Measurements from ENCODE around the gene NUDT2.

NUDT2 gene

GRCh38 chr9:34382054-34382453 lies 52.7 kb downstream of the NUDT2 start:
- no peak overlapping the region for H3K9ac ChIP-seq
- H3K27ac ChIP-seq: no peak overlapping the region
- H3K4me1 ChIP-seq: peaks cover 18 to 41% (median 35%) of the 10 kb centered on the region in 10 experiments
- no peak for TF ChIP-seq Cebpa-rat (IDR thresholded peaks at IDR 0.05)
- H3K4me3 ChIP-seq: no peak overlapping the region
- H3K4me2 ChIP-seq: no peak overlapping the region
- no peaks in the 10 kb centered on the region for H3K9me3 ChIP-seq (replicated peaks in 1 of 11)
- peaks cover 0 to 7% (median 0%) of the 10 kb centered on the region in 11 experiments; a peak in 1 of 22 replicates for H4K20me1 ChIP-seq
- H3K36me3 ChIP-seq: no peaks in the 10 kb centered on the region
- peaks cover 0 to 7% (median 0%) of the 10 kb centered on the region in 11 experiments; a peak in 4 of 22 replicates for H3K27me3 ChIP-seq

- TF ChIP-seq Cebpa-rat (IDR thresholded peaks at IDR 0.05): no peak
- no peak overlapping the region for H3K4me3 ChIP-seq
- H3K4me2 ChIP-seq: no peak overlapping the region
- H3K9ac ChIP-seq: no peak overlapping the region
- H3K4me1 ChIP-seq: peaks cover 18 to 33% (median 27%) of the 10 kb centered on the region in 10 experiments
- H4K20me1 ChIP-seq: peaks cover 0 to 7% (median 0%) of the 10 kb centered on the region in 11 experiments; a peak in 1 of 22 replicates
- peaks cover 0 to 7% (median 0%) of the 10 kb centered on the region in 11 experiments; a peak in 4 of 22 replicates for H3K27me3 ChIP-seq
- H3K9me3 ChIP-seq (replicated peaks in 1 of 11): no peaks in the 10 kb centered on the region
- H3K36me3 ChIP-seq: no peaks in the 10 kb centered on the region
- H3K27ac ChIP-seq: no peak overlapping the region
Measured at GRCh38 chr9:34382879-34383278, 53.5 kb downstream of the NUDT2 start.

GRCh38 chr9:34383904-34384303 lies 54.5 kb downstream of the NUDT2 start:
- Histone ChIP-seq H3K27me3 (peaks cover 0 to 7% (median 0%) of the 10 kb centered on the region in 11 experiments; a peak in 4 of 22 replicates), H3K4me1 (peaks cover 18 to 26% (median 23%) of the 10 kb centered on the region in 10 experiments), H3K4me2 (peak overlapping the region in 1 of 11 experiments; percentile 24; a peak in 2 of 22 replicates), H3K9ac (no peak overlapping the region), H3K4me3 (no peak overlapping the region), H3K27ac (no peak overlapping the region), H3K36me3 (no peaks in the 10 kb centered on the region), H4K20me1 (peaks cover 0 to 2% (median 0%) of the 10 kb centered on the region in 11 experiments; a peak in 1 of 22 replicates), H3K9me3 (replicated peaks in 1 of 11) (no peaks in the 10 kb centered on the region)
- TF ChIP-seq Cebpa-rat (IDR thresholded peaks at IDR 0.05): no peak

DNA sequence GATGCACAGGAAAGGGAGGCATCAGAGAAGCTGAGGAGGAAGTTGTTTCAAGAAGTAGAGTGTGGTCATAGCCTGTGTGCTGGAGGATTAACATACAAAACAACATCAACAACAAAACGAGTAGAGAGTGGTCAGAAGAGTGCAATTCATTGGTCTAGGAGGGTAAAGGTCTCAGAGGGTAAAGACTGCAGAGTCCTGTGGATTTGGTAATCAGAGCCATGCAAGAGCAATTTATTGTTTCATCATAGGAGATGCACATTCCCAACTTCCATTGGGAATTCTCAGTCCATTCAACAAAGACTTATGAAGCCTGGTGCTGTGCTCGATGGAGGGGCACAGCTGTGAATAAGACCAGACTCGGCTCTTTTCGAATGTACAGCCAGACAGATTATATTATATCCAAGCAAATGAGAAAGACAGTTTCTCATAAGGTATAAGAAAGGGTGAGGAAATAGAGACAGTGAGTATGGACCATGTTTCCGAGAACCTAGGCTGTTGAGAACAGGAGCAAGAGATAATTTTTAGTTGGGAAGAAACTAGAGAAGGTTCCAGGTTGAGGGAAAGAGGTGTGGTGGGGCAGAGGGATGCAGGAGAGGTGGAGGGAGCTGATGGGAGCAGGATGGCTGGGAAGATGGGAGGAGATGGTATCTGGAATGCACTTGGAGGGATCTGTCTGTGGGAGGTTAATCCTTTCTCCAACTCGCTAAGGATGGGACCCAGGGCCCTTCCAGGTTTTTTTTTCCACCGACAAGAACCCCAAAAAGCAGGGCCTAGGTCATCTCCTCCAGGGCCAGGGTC lies 55.2 kb downstream of the NUDT2 start:
- H3K4me1 ChIP-seq: peaks cover 16 to 21% (median 17%) of the 10 kb centered on the region in 10 experiments
- no peak overlapping the region for H3K4me3 ChIP-seq
- peak overlapping the region in 2 of 11 experiments; percentile 11 to 24; a peak in 2 of 22 replicates for H3K4me2 ChIP-seq
- no peaks in the 10 kb centered on the region for H3K36me3 ChIP-seq
- no peak overlapping the region for H3K27ac ChIP-seq
- H3K27me3 ChIP-seq: peaks cover 0 to 7% (median 0%) of the 10 kb centered on the region in 11 experiments; a peak in 4 of 22 replicates
- no peaks in the 10 kb centered on the region; a peak in 1 of 22 replicates for H4K20me1 ChIP-seq
- H3K9me3 ChIP-seq (replicated peaks in 1 of 11): no peaks in the 10 kb centered on the region
- H3K9ac ChIP-seq: no peak overlapping the region
- no peak for TF ChIP-seq Cebpa-rat (IDR thresholded peaks at IDR 0.05)

DNA sequence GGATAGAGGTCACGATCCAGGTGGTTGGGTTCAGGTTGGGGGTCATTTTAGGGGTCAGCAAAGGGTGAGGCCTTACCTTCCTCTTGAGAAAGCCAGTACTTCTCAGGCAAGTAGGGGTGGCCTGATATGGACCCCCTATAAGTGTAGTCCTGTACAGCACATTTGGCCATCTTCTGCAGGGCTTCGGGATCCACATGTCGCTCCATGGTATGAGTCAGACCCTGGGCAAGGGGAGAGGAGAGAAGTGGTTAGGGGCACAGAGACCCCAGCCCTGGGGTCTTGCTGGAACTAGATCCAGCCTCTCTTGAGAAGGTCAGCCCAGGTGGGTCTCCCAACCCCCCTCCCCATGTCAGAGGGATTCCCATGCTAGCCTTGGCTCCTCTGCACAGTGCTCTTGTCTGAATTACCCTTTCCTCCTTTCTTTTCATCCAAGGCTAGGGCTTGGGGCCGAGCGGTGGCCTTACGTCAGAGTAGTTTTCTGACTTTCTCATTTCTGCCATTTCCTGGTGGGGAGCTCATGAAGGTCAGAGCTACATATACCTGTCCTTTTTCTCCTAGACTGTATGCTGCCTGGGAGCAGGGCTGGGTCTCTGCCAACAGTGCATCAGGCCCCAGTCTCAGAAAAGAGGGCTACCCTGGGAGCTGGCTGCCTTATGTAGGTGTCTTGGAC lies 56.3 kb downstream of the NUDT2 start:
- H3K27me3 ChIP-seq: peaks cover 0 to 7% (median 0%) of the 10 kb centered on the region in 11 experiments; a peak in 4 of 22 replicates
- H4K20me1 ChIP-seq: no peaks in the 10 kb centered on the region; a peak in 1 of 22 replicates
- H3K36me3 ChIP-seq: no peaks in the 10 kb centered on the region
- H3K4me1 ChIP-seq: peaks cover 6 to 11% (median 7%) of the 10 kb centered on the region in 10 experiments; a peak in 18 of 20 replicates
- TF ChIP-seq Cebpa-rat (IDR thresholded peaks at IDR 0.05): no peak
- no peak overlapping the region for H3K4me3 ChIP-seq
- no peak overlapping the region for H3K9ac ChIP-seq
- H3K27ac ChIP-seq: no peak overlapping the region
- H3K4me2 ChIP-seq: no peak overlapping the region
- no peaks in the 10 kb centered on the region for H3K9me3 ChIP-seq (replicated peaks in 1 of 11)

GRCh38 chr9:34386656-34387055 lies 57.3 kb downstream of the NUDT2 start:
- Histone ChIP-seq H3K9me3 (replicated peaks in 1 of 11) (no peaks in the 10 kb centered on the region), H4K20me1 (no peaks in the 10 kb centered on the region; a peak in 1 of 22 replicates), H3K36me3 (no peaks in the 10 kb centered on the region), H3K4me3 (no peak overlapping the region), H3K4me2 (no peak overlapping the region), H3K27ac (no peak overlapping the region), H3K27me3 (peaks cover 0 to 1% (median 0%) of the 10 kb centered on the region in 11 experiments; a peak in 1 of 22 replicates), H3K4me1 (peaks cover 0 to 8% (median 0%) of the 10 kb centered on the region in 10 experiments; a peak in 4 of 20 replicates), H3K9ac (no peak overlapping the region)
- TF ChIP-seq Cebpa-rat (IDR thresholded peaks at IDR 0.05): no peak

DNA sequence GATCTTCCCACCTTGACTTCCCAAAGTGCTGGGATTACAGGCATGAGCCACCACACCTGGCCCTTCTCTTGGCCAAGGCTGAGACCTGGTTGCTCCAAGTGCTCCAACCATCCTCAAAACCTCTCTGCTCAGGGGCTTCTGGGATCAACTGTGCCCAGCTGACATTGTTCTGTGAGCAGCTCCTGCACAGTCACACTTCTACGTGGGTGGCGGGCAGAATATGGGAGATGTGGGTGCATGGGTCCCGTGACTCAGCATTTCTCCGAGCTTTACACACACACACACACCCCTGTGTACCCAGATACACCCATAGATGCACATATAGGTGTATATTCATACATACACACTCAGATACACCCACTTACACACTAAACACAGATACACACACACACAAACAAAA lies 57.9 kb downstream of the NUDT2 start:
- Histone ChIP-seq H3K27me3 (no peaks in the 10 kb centered on the region), H3K4me3 (no peak overlapping the region), H3K4me2 (no peak overlapping the region), H4K20me1 (no peaks in the 10 kb centered on the region), H3K9ac (no peak overlapping the region), H3K4me1 (peaks cover 0 to 8% (median 0%) of the 10 kb centered on the region in 10 experiments; a peak in 4 of 20 replicates), H3K27ac (no peak overlapping the region), H3K9me3 (replicated peaks in 1 of 11) (no peaks in the 10 kb centered on the region), H3K36me3 (no peaks in the 10 kb centered on the region)
- TF ChIP-seq Cebpa-rat (IDR thresholded peaks at IDR 0.05): no peak

DNA sequence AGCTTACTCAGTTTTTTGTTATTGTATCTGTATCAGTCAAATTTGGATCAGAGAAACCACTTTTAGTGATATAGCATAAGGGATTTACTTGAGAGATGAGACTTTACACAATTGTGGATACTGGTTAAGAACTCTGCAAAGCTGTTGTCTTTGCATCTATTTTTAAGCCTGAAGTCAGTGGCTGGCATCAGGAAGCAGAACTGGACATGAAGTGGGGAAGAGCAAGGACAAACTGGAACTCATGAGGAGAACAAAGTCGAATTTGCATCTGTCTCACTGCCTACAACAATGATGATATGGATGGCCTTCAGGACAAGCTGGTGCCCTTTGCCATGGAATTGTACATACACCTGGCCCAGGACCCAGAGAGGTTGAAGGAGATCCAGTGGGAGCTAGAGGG lies 63.1 kb downstream of the NUDT2 start:
- peaks cover 0 to 10% (median 0%) of the 10 kb centered on the region in 11 experiments; a peak in 2 of 22 replicates for H4K20me1 ChIP-seq
- H3K9me3 ChIP-seq (replicated peaks in 1 of 11): no peaks in the 10 kb centered on the region
- H3K4me2 ChIP-seq: no peak overlapping the region; a peak in 1 of 22 replicates
- no peak overlapping the region for H3K27ac ChIP-seq
- H3K27me3 ChIP-seq: no peaks in the 10 kb centered on the region
- peaks cover 0 to 11% (median 4%) of the 10 kb centered on the region in 11 experiments; a peak in 15 of 22 replicates for H3K36me3 ChIP-seq
- TF ChIP-seq Cebpa-rat (IDR thresholded peaks at IDR 0.05): no peak
- no peaks in the 10 kb centered on the region for H3K4me1 ChIP-seq
- no peak overlapping the region for H3K9ac ChIP-seq
- H3K4me3 ChIP-seq: no peak overlapping the region
